HTR-8/SVneo (cell line): ENCODE measurements around the gene CD58.
A peak's percentile ranks its signal among the peaks of the same experiment; 100 is the strongest.
"Not testable (repeated sequence)": the region's sequence is repeated elsewhere in the genome, so short reads cannot be mapped to it uniquely, and the experiment has no call there.

Experiments
- DNase-seq: peaks from one replicate; pipeline ENCODE4 v3.0.0; 2011; ENCODE audit warnings: low spot score, mixed read lengths; ENCODE audit not compliant: insufficient read length
- FAIRE-seq: peaks from 2 replicates; lab custom pipeline; 2011; peaks lifted over from hg19 to GRCh38; lab: Jason Lieb, UNC

CD58 gene, protein sequence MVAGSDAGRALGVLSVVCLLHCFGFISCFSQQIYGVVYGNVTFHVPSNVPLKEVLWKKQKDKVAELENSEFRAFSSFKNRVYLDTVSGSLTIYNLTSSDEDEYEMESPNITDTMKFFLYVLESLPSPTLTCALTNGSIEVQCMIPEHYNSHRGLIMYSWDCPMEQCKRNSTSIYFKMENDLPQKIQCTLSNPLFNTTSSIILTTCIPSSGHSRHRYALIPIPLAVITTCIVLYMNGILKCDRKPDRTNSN

DNA sequence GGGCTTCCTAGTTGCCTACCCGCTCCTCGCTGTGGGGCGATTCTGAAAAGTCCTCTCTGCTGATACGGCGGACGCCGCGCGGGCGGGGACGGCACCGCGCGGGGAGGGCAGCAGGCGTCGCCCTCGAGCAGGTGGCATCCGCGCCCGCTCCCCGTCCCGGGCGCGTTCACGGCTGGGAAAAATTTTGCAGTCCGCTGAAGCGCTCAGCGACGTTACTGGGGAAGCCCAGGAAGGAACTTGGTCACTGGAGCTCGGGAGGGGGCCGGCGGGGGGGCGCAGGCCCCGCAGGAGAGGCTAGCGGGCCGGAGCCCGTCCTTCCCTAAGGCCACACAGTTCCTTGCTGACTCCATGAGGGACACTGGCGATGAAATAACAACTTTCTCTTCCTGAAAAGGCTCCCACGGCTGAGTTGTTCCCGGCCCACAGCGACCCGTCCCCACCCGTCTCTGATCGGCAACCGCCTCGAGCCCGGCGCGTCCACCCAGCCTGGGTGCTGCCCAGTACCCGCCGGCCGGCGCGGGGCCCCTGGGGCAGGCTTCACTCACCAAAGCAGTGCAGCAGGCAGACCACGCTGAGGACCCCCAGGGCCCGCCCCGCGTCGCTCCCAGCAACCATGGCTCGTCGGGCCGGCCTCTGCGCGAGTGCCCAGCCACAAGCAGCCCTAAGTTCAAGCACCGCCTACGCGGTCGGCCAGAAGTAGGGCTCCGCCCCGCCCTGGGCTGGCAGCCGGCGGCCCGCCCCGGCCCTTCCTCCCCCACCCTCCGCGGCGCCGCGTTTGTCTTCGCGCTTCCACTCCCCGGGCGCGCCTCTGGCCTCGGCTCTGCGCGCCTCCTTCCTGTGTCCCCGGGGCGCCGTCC is at the start of gene CD58:
CD58 (minus strand) TSS at position 669 of the 857 bp plus-strand sequence; CDS start at position 615, 54 bp downstream.
- no peak for FAIRE-seq
- DNase-seq = peak; percentile 61

DNA sequence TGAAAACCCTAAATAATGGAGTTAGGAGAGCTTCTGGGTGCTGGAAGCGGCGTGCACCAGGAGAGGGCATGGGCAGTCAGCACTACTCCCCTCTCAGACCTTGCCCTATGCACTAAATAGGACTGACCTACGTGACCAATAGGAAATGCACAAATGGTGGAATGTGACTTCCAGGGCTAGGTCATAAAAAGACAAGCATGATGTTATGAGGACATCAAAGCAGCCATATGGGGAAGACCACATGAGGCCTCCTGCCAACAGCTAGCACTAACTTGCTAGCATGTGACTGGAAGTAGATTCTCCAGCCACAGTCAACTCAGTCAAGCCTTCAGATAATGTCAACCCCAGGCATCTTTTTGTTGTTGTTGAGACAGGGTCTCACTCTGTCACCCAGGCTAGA is 49.6 kb upstream of the CD58 start:
- not testable (repeated sequence) for DNase-seq, FAIRE-seq

DNA sequence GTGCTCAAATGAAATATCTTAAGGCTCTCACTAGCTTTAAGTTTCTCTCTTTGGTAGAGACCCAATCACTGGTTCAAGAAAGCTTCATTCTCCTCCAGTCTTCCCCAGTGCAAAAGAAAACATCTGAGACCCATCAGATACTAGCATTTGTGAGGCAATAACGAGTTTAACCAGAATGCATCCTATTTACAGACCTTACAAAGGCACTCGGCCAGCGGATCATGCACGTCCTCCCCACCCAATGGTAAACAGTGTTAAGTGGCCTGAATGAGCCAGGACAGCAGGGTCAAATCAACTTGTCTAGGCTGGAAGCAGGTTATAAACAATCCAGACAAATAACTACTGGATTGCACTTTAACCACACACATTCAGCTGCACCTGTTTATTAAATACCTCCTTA is 48.3 kb upstream of the CD58 start:
- FAIRE-seq, DNase-seq: not testable (repeated sequence)

DNA sequence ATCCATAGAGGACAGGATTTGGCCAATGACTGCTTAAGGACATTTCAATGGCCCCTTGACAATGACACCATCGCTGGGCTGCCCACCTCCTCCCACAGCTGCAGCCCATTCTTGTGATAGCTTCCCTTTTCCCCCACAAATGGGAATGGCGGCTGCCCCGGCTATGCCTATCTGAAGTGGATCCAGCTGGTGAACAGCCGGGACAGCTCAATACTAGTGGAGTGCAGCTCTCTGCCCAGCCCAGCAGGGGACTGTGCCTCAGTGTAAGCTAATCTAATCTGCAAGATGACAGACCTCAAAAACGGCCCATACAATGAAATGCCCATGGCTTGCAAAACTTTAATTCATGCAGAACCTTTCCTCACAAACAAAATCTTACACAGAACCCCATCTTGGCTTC is 47.0 kb upstream of the CD58 start:
- not testable (repeated sequence) for DNase-seq

DNA sequence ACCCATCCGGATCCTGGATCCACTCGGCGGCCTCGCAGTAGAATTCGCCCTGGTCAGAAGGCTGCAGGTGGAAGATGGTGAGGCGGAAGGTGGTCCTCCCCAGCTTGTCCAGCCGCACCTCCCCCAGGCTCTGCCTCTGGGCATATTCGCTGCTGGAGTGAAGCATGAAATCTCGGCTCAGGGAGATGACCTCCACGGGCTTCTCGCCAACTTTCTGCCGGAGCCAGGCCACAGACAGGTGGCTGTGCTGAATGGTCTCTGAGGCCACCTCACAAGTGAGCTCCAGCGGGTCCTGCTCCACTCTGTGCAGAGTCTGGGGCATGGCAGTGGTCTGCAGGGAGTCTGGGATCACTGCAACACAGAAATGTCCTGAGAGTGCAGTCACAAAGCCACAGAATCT is 43.0 kb upstream of the CD58 start:
- FAIRE-seq, DNase-seq: not testable (repeated sequence)

More for the DNA sequence above, 47.0 kb upstream of the CD58 start:
- FAIRE-seq = not testable (repeated sequence)

DNA sequence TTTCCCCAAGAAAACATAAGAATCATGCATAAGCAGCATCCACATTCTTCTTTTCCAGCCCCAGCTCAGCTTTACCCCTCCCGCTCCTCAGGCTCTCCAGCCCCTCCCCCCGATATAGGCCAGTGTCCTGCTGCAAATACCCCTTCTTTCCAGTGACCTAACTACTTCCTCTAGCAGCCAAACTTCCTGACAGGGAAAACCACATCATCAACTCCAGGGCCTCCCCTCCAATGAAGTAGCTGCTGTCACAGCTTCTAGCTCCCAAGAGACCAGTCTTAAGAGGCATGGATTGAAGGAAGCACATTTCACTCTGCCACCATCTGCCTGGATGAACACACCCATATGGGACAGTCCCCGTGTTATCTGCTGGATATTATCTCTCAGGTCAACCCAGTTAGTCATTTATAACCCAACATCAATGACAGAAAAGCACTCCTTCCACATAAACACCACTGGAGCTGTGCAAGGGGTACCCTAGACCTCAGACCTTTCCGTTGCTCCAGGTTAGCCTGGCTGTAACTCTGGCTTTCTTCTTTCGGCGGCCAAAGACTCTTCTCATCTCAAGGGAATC is 39.1 kb upstream of the CD58 start:
- not testable (repeated sequence) for FAIRE-seq

DNA sequence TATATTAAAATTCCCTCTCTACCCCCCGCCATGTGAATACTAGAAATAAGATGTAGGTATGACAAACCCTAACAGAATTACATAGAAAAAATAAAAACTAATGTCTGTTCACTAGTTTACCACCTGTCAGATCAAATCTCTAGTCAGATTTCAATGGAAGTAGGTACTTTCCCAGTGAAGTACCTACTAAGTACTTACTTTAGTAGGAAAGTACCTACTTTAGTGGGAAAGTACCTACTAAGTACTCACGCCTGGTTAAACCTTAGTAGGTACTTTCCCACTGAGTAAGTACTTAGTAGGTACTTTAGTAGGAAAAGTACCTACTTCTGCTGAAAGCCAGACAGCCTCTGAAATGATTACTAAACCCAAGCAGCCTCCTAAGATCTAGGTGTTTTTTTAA is 38.0 kb upstream of the CD58 start:
- not testable (repeated sequence) for FAIRE-seq, DNase-seq

More for the DNA sequence above, 39.1 kb upstream of the CD58 start:
- DNase-seq = not testable (repeated sequence)

DNA sequence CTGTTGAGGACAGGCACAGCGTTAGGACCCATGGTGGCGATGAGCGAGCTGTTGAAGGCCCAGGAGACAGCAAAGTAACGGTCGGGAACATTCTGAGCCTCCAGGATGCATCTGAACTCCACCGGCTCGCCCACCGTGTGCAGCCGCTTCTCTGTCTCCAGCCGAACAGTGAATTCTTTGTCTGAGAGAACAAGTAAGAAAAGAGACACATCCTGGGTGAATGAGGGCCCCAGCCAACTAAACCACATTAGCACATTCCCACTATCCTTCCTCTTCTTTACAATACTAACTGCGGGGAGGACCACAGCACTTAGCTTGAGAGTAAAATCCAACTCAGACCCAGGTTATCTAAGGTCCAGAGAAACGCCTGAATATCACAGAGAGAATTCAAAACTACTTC is 37.3 kb upstream of the CD58 start:
- not testable (repeated sequence) for DNase-seq, FAIRE-seq

DNA sequence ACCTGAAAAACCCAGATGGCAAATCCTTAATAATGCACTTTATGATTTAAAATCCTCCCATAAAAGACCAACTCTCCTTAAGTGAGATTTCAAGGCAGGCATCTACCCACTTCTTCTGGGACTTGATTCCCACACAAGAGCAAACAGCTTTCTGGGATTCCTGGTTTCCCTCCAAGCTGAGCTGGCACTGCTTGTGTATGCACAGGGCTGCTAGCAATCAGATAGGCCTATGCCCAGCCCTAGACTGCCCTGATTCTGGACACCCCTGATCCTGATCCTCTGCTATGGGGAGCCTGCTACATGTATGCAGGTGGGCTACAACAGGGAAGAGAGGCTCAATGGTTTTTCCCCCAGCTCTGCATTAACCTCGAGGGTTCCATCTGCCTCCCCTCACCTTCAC is 36.6 kb upstream of the CD58 start:
- not testable (repeated sequence) for DNase-seq, FAIRE-seq

DNA sequence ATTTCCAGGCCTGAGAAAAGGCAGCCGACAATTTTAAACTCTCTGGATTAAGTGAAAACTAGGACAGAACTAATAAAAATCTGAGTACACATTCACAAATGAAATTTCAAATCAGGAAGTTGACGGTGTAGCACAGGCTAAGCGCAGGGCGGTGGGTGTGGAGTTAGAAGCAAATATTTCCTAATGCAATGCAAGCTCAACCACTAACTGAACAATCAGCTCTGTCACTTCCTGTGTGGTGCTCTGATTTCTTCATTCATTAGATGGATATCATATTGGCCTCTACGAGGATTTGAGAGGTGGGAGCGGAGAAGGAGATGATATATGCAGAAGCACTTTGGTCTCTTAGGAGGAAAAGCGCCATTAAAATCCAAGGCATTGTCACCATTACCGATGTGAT is 35.2 kb upstream of the CD58 start:
- DNase-seq, FAIRE-seq: not testable (repeated sequence)

DNA sequence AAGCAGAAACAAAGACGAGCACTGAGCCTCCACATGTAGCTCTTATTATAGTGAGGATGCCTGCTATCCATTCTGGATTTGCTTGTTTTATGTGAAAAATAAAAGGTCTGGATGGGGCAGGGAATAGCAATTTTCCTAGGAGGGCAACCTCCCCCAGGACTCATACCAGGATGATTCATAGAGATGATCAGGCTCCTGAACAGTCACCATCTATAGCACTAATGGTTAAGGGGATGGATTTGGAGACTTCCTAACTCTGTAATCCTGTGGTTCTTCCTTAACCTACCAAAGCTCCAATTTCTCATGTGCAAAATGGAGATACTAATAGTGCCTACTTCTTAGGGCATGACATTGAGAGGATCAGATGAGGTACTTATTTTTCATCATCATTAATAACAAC is 34.5 kb upstream of the CD58 start:
- FAIRE-seq (no peak), DNase-seq (no peak)

DNA sequence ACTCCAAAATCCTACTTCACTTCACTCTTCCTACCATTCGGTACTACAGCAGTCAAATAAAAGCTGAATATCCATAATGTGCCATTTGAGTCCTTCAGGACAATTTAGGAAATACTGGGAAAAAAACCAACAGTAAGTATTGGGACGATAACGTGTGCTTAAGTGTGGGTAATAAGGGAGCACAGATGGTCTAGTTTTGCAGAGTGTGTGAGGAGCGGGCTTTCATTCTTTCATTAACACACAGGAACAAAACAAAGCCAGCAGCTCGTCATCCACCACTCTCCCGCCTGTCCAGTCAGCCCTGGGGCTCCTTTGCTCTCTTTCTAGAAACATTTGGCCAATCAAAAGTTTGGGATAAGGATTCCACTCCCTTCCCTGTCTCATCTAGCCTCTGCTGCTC is 33.6 kb upstream of the CD58 start:
- not testable (repeated sequence) for DNase-seq, FAIRE-seq

DNA sequence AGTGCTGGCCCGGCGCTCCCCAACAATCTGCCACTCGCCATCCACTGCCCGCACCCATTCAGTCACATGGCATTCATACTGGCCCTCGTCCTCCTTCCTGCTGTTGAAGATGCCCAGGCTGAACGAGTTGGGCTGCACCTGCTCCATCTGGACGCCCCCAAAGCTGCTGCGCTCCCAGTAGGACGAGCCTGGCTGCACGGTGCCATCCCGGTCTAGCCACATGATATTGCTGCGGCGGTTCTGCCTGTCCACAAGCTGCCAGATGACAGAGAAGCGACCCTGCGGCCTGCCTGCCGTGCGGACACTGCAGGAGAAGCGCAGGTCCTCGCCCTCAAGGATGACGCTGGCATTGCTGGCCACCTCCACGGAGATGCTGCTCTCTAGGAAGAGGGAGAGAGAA is 32.8 kb upstream of the CD58 start:
- not testable (repeated sequence) for DNase-seq, FAIRE-seq

DNA sequence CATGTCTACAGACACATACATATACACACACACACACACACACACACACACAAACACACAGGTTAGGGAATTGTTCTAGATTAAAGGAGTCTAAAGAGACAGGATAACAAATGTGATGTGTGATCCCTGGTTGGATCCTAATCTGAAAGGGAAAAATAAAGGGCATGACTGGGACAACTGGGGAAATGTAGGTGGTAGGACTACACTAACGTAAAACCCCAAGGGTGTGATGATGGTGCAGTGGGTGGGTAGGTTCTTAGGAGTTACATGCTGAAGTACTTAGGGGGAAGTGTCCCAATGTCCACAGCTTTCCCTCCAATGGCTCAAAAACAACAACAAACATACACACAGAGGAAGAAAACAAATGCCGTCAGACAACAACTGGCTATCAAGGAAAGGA is 28.5 kb upstream of the CD58 start:
- DNase-seq, FAIRE-seq: not testable (repeated sequence)

DNA sequence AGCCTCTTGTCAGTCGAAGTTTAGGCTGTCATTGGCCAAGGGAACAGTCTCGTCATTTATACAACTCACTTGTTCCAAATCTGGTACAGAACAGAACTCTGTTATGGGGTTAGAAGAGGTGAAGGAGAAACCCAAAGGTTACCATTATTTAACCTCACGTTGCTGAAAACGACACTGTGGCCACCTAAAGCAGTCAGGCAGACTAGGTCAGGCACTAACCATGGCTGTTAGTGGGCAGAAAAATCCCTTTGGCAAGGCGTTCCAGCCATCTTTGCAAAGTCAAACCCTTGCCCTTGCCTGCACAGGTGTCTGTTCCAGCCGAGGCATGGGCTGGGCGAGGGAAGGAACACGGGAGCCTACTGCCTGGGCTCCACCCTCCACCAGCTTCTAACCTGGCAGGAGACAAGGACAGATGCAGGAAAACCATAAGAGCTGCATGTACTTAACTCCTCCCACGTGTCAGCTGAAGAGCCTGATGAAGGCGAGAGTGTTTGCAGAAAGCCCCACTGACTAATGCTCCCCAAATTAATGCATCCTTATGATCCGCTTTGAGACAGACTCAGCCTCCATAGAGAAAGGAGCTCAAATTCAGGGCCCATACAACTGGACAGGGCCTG is 27.7 kb upstream of the CD58 start:
- FAIRE-seq, DNase-seq: not testable (repeated sequence)

DNA sequence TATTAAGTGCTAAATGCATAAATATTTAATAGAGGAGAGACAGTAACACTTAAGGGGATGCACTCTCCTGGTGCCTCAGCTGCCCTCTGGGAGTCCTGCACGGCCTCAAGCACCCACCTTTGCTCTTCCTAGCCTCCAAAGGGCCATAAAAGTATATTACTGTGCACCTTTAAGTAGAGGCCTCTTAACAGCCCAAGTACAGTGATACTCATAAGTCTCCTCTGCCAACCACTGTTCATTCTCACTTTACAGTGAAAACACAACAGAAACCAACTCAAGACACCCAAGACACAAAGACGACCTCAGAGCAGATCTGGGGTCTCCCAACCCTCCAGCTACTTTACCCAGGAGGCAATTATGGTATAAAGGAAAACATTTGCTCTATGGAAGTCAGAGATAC is 26.6 kb upstream of the CD58 start:
- not testable (repeated sequence) for DNase-seq, FAIRE-seq

DNA sequence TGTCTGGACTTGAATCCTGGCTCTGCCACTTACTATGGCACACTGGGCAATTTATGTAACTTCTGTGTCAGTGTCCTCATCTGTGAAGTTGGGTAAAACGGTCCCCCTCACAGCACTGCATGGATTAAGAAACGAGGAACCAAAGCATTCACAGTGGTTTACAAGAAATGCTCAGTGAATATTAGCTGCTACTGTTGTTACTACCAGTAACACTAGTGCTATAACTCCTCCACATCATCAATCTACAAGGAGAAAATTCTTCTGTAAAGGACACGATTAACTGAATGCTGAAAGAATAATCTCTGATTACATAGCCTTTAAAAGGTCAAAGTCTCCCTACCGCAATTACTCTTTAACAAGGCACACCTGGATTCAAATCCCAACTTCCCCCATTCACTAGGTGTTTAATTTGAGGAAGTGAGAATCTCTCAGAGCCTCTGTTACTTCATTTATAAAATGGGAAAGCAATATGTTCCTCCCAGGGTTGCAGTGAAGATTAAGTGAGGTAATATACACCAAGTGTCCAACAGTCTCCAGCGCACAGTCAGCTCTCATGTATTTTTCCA is 26.0 kb upstream of the CD58 start:
- not testable (repeated sequence) for FAIRE-seq, DNase-seq

DNA sequence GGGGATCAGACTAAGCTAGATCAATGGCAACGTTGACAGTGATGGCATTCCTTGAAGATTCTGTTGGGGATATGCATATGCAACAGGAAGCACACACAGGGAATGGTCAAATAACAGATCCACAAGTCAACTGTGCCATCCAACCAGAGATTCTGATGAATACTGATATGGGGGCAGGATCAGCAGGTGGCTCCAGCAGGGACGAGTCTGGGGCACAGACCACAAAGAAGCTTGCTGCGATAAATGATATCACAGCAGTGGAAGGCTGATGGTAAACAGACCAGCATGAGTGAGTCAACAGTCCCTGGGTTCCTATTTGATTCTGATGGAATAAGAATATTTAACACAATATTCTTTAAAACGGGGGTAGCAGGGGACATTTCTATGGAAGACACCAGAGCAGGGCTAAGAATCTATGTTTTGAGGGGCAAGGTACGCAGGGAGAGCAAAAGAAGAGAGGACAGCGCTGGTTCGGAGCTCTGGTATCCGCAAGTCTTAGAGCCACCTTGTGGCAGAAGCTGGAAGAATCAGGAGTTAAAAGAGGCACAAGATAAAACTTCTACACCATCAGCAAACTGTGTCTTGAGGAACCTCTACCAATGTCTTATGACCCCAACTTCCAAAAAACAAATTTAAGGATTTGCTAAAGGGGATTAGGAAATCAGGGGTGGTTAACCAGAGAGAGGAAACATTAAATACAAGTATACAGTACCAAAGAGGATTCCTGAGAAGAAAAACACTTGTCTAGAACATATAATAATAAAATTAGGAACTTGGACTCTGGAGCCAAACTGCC is 25.3 kb upstream of the CD58 start:
- DNase-seq = not testable (repeated sequence)

More for the DNA sequence above, 25.3 kb upstream of the CD58 start:
- not testable (repeated sequence) for FAIRE-seq
